Suppressor macrophage (primary cell): ENCODE measurements around the gene P2RY14.

Experiments used
- DNase-seq, 4 experiments: peaks; one replicate each; pipeline ENCODE4 v3.0.0-alpha.2; 2020 to 2022
- total RNA-seq, 17 experiments: gene quantifications; one replicate each; lab custom pipeline; 2026; ENCODE audit warnings: mixed read lengths in 6 of 17, inconsistent platforms in 3 of 17; lab: John Stamatoyannopoulos, UW

Gene P2RY14
- total RNA-seq: 0 to 1.4 (median 0) reads per million in 17 experiments

GRCh38 chr3:151278230-151278629 lies at the start of gene P2RY14:
P2RY14 (minus strand) TSS chr3:151278542; CDS start chr3:151214316, 64,226 bp downstream.
- peak; percentile 64 to 87 (median 75) for DNase-seq

GRCh38 chr3:151327571-151328198 lies 49.3 kb upstream of the P2RY14 start:
- DNase-seq: peak in 2 of 4 experiments; percentile 50 to 68

- peak; percentile 30 to 71 (median 62) for DNase-seq
These were observed 44.2 kb upstream of the P2RY14 start for GRCh38 chr3:151322511-151322910.

GRCh38 chr3:151321526-151321925 lies 43.2 kb upstream of the P2RY14 start:
- DNase-seq: peak in 2 of 4 experiments; percentile 28 to 49

GRCh38 chr3:151320131-151320530 lies 41.8 kb upstream of the P2RY14 start:
- DNase-seq: no peak

- DNase-seq: no peak
These were observed 41.3 kb upstream of the P2RY14 start for GRCh38 chr3:151319628-151320027.

- DNase-seq: peak; percentile 32 to 82 (median 63)
These were observed 40.6 kb upstream of the P2RY14 start for GRCh38 chr3:151318991-151319390.

- no peak for DNase-seq
These were observed 40.0 kb upstream of the P2RY14 start for GRCh38 chr3:151318313-151318712.

- no peak for DNase-seq
These were observed 38.1 kb upstream of the P2RY14 start, which contains the start of gene GPR87 for GRCh38 chr3:151316267-151316991. GPR87 (minus strand) TSS chr3:151316820; CDS start chr3:151300100, 16,720 bp downstream.

- no peak for DNase-seq
These were observed 37.5 kb upstream of the P2RY14 start for GRCh38 chr3:151315846-151316245.

GRCh38 chr3:151315136-151315535 lies 36.8 kb upstream of the P2RY14 start:
- DNase-seq: no peak

GRCh38 chr3:151314593-151314992 lies 36.3 kb upstream of the P2RY14 start:
- DNase-seq: no peak

GRCh38 chr3:151314137-151314536 lies 35.8 kb upstream of the P2RY14 start:
- no peak for DNase-seq

- no peak for DNase-seq
These were observed 34.6 kb upstream of the P2RY14 start for GRCh38 chr3:151312972-151313371.

GRCh38 chr3:151309566-151309965 lies 31.2 kb upstream of the P2RY14 start:
- DNase-seq: no peak

- no peak for DNase-seq
These were observed 29.5 kb upstream of the P2RY14 start for GRCh38 chr3:151307583-151308488.

GRCh38 chr3:151307131-151307530 lies 28.8 kb upstream of the P2RY14 start:
- DNase-seq: no peak

GRCh38 chr3:151306168-151306810 lies 27.9 kb upstream of the P2RY14 start:
- no peak for DNase-seq

GRCh38 chr3:151305775-151306151 lies 27.4 kb upstream of the P2RY14 start:
- DNase-seq: no peak

GRCh38 chr3:151305060-151305774 lies 26.9 kb upstream of the P2RY14 start:
- DNase-seq: no peak

GRCh38 chr3:151303751-151304150 lies 25.4 kb upstream of the P2RY14 start:
- peak in 3 of 4 experiments; percentile 43 to 56 (median 48) for DNase-seq

GRCh38 chr3:151301787-151302186 lies 23.4 kb upstream of the P2RY14 start:
- DNase-seq: peak in 3 of 4 experiments; percentile 17 to 52 (median 41)
